ENCODE results near the gene HOTAIR.

The HOTAIR gene

DNA sequence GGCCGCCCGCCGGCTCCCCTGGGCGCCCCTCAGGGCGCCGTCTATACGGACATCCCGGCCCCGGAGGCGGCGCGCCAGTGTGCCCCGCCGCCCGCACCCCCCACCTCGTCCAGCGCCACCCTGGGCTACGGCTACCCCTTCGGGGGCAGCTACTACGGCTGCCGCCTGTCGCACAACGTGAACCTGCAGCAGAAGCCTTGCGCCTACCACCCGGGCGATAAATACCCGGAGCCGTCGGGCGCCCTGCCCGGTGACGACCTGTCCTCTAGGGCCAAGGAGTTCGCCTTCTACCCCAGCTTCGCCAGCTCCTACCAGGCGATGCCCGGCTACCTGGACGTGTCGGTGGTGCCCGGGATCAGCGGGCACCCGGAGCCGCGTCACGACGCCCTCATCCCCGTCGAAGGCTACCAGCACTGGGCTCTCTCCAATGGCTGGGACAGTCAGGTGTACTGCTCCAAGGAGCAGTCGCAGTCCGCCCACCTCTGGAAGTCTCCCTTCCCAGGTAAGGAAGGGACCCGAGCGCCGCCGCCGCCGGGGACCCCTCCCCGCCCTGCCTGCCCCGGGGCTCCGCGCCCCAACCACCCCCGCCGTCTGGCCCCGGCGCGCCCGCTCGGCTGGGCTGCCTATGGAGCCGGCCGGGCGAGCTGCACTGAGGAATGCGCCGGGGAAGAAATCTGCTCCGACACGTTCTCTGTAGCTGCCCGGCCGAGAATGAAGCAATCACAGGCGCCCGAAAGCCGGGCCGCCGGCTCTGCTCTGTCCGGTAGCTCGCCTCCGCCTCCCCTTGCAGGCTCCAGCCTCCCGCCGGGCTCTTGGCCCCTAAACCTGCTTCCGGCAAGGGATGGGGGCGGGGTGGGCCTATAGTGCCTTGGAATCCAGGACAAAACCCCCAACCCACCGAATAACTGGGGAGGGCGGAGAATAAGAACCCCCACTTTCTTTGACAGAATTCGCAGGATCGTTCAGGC, 35.3 kb downstream of the HOTAIR start:
- DNase-seq, result no peak

DNA sequence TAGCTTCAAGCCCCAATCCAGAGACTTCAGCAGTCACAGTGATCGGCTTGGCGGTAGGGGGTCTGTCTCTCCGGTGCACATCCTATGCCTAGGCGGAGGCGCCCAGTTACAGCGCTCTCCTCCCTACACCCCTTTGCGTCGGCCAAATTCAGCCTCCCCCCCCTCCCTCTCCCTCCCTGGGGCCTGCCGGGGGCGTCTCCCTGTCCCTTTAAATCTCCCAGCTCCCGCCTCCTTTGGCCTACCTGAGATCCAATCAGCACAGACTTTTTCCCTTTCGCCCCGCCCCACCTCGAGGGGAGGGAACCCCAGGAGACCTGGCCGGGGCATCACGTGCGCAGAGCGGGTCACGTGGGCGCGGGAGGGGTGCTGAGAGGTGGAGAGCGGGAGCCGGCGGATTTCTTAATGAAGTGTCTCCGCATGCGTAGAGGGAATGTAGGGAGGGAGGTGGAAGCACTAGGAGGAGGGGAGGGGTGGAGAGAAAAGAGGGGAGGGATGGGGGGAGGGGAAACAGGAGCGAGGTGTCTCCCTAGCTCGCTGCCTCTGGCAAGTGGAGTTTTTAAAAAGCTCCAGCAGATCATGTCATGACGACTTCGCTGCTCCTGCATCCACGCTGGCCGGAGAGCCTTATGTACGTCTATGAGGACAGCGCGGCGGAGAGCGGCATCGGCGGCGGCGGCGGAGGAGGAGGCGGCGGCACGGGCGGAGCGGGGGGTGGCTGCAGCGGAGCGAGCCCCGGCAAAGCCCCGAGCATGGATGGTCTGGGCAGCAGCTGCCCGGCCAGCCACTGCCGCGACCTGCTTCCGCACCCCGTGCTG, 36.2 kb downstream of the HOTAIR start, which contains the start of gene HOXC13:
Gene HOXC13 (plus strand): TSS at position 506 of the 815 bp plus-strand sequence. CDS start 76 bp downstream, at position 582.
- peak; percentile 97 for DNase-seq

DNA sequence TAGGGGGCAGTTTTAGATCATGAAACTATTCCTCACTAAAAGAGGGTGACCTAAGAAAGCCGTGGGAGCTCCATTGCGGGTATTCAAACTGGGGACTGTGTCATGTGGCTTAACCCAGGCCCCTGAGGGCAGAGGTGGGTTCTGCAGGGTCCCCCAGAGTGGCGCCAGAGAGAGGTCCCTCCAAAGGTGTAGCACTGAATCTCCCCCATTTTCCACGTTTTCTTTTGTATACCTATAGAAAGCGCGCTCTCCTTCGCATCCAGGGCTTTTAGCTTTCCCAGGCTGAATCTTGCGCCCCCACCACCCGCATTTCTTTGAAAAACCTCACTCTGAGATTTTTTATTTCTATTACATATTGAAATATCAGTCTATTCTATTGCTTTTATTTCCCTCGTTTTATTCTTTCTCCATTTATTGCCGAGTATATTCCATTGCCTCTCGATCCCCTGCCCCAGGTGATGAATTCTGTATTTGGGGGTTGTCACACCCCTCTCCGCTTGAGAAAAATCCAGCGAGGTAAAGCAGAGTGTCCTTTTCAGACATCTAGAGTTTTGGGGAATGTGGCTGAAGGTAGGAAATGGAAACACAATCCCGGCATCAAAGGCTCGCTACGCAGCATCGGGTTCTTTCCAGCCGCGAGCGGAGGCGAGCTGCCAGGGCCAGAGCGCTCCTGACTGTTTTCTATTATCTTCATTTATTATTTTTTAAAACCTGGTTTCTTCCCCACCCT, 37.0 kb downstream of the HOTAIR start:
- no peak for DNase-seq

DNA sequence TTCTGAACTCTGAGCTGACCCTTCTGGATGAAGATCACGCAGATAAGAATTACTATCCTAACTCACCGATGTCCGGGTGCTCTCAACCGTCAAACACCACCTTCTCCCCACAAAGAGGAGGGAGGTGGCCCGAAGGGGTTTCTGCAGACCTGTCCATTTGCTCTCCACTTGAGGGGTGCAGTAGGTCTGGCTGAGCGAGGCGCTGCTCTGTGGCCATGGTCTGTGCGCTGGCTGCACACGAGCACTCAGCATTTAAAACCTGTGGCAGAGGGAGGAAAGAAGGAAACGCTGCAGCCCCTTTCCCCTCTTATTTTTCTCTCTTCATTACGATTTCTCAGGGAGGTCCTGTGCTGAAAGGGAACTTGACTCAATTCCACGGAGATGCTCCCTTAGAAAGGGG, 37.7 kb downstream of the HOTAIR start:
- no peak for DNase-seq

DNA sequence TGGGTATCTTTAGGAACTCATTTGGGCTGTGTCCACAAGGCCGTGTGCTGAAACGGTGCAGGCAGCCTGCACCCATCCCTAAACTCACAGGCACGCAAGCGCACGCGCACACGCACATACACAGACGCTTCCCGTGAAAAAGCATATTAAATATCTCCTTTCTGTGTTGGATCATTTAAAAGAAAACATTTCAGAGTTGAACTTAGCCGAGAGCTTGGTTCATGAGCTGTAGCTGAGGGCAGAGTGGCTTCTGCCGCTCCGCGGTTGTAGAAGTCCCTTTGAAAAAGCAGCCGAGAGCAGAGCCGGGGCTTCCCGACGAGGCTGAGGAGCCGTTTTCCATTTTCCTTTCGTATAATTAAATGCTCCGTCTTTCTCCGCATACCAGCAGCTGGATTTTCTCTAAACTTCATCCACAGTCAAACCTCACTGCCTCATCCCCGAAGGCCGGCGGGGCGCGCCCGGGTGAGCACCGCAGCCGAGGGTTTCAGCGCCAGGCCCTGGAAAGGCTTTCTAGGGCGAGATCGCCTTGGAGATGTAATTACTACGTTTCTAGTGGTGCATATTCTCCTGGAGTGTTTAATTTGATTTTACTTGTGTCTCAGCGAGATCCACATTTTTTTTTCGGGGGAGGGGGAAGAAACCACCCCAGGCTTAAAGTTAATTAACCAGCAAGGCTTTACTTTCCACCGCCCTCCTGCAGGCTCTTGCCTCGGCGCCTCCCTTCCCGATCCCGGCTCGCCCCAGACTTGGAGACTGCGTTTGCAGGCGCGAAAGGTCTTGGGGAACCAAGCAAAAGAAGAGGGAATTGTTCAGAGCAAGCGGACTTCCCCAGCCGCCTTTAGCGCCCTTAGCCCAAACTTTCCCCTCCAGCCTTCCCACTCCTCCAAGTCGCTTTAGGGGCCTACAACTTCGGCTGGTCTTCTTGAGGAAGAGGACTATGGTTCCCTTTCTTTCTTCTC, 39.1 kb downstream of the HOTAIR start:
- DNase-seq, result no peak

DNA sequence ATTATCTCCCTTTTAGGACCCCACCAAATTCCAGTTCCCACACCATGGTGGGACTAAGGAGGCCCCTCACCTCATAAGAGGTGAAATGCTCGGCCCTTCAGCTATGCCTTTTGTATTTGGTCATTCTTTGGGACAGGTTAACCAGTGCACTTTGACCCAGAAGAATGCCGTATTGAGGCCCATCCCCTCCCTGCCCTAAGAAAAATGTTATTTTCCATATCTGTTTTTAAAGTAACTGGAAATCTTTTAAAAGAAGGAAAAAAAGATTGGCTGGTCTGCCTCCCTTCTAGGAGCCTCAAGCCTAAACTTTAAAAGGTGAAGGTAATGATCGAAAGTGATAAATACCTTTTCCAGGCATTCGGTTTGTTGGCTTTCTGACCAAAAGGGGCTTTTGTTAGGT, 41.8 kb downstream of the HOTAIR start:
- no peak for DNase-seq

DNA sequence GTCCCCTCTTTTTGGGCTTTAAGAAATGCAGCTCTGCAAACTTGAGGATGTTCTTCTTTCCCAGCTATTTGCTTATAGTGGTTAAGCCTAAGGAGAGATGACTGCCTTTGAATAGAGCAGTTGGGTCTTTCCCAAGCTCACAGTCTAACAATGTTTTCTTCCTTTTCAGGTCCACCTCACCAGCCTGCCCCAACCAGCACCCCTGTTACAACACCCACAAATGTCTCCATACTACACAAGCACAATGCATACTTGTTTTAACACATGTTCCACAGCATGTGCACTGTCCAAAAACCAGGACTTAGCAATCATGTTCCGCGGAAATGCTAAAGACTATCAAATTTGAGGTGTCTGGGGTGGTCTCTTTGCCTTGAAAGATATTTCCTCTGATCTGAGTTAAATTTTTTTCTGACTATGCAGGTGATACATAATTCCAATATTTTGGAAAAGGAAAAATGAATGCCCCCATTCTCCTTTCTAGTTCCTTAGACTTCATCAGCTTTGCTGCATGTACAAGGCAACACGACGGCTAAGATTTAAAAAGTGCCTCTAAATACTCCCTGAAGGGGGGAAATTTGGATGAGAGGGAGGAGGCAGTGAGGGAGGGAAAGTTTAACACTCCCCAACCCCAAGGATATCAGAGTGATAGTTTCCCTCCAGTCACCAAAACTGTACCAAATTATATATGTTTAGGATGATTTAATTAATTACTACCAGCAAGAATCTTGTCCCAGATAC, 42.7 kb downstream of the HOTAIR start:
- DNase-seq, result no peak

DNA sequence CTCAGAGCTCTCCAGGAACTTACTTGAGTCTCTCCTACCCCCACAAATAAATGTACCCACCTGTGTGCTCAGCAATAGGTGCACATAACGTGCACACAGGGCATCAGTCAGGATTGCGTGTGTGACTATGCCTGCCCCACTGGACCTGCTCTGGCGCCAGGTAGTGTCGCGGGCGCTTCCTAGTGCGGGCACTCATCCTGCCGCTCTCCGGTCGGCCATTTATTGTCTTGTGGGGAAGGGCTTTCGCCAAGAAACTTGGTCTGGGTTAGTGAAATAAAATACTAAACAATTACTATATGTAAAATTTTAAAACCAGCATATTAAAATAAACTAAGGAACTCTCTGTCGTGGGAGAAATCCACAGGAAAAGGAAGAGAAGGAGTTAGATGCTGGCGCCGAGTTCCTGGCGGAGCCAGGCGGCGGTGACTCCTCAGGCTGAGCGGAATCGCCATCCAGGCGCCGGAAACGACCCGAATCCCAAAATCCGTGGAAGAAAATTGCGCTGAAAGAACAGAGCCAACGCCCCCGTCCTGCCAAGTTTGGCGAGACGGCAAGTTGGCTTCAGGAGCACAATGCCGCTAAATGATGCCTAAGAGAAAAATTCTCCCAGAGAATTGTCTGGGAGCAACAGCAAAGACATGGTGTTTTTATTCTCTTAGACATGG, 44.0 kb downstream of the HOTAIR start:
- no peak for DNase-seq

DNA sequence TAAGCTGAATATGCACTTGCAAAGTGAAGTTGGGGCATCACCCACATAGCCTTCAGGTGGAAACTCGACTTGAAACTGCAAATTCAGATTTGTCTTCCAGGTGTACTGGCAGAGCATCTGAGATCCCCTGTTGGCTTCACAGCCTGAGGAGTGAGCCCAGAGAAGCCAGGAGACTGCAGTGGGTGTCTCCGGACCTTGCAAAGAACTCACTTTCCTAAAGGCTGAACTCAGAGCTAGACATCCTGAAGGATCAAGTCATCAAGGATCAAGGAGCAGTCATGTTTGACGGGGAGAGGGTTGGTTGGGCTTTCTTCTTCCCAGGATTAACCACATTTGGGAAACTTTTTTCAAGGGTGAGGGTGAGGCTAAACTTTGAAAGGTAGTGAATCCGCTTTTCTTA, 45.2 kb downstream of the HOTAIR start:
- no peak for DNase-seq

DNA sequence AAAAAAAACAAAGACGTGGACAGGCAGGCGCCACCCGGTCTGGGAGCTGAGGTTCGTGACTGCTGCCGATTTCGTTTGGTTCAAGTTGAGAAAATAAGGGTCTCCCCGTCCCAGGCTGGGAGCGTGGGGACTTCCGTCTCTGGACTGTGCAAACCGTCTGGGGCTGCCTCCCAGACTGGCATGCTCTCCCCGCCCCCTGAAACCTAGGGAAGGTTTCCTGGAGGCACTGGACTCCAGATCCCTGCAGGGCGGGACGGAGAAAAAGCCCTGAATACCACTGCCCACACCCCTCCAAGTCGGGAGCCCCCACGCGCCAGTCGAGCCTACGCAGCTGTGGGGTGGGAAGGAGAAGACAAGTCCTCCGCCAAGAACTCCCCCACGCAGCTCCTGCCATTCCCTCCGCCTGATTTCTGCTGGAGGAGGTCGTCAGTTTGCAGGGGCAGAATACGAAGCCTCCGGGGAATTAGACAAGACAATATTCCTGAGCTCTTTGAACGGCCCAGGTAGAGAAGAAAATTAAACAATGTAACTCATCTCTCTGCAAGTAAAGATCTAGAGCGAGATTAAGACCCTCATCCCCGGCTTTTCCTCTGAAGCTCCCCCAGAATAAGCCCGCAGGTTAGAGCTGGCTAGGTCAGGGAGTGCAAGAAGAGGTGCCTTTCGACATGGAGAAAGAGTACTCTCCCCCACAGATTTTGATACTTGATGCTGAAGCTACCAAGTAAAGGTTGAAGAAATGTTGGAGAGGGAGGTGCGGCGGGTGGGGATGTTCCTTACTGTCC, 46.5 kb downstream of the HOTAIR start:
- no peak for DNase-seq

DNA sequence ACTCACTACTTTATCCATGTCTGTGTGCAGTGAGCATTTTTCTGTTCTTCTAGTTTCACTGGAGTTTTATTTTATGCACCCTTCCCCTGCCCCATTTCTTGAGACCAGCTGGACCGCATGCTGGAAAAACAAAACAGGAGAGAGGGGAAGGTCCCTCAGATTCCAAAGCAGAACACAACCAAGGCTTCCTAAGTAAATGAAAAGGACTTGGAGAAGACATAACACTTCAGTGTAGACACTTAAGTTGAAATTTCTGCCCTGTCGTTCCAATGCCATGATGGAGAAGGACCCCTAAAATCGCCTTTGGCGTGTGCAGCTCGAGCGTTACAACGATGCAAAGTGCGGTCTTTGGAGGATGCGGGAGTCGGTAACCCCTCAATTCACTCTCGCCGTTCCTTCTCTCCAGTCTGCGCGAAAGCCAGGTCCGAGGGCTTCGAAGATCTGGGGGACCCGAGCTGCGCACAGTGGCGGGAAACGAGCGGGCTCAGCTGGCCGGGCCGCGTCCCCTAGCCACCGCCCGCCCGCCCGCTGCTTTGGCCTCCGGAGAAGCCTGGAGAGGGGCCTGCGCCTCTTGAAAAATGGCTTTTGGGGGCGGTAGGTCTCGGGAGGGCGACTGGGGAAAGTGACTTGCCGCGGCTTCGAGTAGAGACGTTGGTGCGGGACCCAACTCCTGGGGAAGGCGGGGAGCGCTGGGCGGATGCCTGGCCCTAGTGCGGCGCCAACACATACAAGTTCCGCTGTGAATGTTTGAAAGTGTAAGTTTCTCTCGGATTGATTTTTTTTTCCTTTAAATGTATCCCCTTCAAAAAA, 47.3 kb downstream of the HOTAIR start:
- DNase-seq, result no peak

DNA sequence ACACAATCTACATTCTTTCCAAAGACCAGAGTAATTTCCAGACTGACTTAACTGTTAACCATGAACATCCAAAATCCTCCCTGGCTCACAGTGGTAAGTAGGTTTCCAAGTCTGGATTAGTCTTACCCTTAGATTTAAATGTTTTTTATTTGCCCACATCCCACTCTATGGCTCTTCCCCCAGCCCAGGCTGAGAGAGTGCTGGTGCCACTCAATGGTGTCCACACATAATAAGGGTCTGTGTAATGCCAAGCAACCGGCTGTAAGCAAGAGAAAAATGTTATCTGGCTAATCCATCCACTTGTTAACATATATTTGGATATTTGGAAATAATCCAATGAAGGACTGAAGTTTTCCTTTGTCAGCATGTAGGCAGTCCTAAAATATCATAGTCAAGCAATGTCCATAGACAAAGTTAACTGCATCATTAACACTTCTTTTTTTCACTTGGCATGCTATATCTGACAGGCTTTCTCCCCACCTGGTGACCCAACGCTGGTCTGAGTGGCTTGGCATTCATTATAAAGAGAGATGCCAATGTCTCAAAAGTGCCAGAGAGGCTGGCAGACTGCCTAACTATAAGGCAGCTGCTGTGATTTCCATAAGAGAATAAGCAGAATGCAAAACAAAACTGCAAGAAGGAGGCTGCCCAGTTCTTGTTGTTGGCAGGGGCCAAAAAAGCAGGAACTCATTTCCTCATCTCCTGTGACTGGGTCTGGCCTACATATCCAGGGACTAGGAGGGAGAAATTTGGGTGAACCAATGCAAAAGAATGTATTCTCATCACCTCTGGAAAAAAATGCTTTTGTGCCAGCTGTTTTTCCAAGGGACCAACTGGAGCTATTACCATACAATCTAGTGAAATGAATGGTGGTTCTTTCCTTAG, 50.0 kb downstream of the HOTAIR start:
- peak; percentile 27 for DNase-seq

DNA sequence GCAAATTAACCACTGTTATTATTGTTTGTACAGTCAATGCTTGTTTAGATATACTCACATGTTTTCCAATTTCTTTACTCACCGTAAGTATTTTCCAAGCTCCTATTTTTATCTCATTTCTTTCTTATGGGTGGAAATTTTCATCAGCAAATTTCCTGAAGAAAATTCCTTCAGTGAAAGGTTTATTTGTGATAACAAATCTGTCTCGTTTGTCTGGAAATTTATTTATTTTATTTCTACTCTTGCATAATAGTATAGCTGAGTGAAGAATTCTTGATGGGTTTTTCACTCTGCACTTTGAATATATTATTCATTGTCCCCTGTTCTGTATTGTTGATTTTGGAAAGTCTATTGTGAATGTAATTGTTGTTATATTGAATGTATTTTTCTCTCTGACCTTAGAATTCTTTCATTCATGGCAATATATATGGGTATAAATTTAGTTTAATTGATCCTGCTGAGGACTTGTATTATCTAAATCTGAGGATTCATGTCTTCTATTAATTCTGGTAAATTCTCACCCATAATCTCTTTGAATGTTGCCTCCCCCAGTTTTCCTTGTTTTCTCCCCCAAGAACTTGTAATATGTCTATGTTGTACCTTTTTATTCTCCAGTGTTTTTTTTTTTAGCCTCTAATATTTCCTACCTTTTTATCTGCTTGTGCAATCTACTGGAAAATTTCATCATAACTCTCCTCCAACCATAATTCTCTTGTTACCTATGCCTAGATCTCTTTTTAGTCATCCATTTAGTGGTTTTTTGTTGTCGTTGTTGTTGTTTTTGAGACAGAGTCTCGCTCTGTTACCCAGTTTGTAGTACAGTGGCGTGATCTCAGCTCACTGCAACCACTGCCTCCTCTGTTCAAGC, 57.7 kb downstream of the HOTAIR start:
- no peak for DNase-seq
